ENCODE results near the gene TJP3.

The TJP3 gene

DNA sequence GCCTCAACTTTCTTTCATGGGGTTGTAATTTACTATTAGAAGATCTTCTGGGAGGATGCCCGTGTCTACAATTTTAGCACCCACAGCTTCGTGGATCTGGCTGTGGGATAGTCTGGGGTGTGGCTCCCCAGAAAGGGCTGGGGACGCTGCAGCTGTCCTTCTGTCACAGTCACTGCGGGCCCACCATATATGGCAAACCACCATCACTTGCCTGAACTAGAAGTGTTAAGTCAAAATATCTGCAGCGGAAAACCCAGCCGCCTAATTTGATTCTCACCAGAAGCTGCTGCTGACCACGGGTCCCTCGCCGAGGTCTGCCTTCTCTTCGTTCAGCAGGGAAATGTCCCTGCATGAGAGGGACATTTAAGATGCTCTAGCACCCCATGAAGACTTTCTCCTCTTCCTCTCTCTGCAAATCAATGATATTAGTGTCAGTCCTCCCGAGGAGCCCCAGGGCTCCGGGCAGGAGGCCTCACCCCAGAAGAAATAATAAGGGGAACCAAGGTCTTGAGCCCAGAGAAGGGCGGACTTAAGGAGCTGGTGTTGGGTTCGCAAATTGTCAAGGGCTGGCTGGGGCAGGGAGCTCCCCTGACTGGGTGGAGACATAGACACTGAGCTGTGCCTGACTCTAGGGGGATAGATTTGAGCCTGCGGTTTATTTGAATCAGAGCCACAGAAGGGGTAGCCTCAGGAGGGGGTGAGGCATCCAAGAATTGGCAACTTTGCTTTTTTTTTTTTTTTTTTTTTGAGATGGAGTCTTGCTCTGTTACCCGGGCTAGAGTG lies 81.0 kb downstream of the TJP3 start:
- no peak for DNase-seq

DNA sequence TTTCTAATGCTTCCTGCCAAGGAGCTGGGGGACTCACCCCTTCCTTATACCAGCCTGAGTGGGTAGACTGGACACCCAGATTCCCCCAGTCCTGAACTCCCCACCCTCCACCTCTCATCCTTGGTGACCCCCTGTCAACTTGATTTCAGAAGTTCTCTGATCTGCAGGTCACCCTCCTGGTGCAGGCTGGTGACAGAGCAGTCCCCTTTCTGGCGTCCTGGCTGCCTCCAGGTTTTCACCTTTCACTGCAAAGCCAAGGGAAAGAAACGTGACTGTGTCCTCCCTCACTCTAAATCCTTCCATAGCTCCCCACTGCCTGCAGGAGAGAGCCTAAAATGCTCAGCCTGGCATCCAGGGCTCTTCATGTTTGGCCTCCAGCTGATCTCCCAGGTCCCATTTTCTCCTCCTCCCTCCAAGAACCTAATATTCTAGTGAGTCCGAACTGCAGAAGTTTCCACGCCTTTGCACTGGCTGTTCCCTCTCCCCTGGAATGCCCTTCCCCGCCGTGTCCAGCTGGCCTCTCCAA lies 82.1 kb downstream of the TJP3 start:
- no peak for DNase-seq

- DNase-seq = no peak
Measured at GRCh38 chr19:3790941-3791340, 82.8 kb downstream of the TJP3 start.

- no peak for DNase-seq
Measured at GRCh38 chr19:3792114-3792513, 83.9 kb downstream of the TJP3 start.

DNA sequence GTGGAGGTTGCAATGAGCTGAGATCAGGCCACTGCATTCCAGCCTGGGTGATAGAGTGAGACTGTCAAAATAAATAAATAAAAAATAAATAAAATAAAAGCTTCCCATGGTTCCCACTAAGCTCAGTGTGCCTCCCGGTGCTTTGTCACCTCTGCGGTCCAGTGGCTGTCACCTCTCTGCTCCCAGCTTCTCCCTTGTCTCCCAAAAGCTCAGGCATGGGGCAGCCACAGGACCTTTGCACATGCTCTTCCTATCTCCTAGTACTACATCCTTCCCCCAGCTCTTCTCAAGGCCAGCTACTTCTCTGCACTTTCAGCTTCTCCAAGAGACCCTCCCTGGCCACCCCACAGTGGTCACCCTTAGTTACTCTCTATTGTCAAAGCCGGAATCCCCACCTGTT lies 85.6 kb downstream of the TJP3 start:
- no peak for DNase-seq

- DNase-seq = no peak
Measured at GRCh38 chr19:3796358-3796757, 88.2 kb downstream of the TJP3 start.

- no peak for DNase-seq
Measured at GRCh38 chr19:3798137-3798536, 90.0 kb downstream of the TJP3 start.

Measured in hematopoietic multipotent progenitor cell treated with erythropoietin and hydrocortisone succinate and interleukin-3 and kit ligand, for 6 days (in vitro differentiated cells).